ENCODE data around the gene SMIM1. TPM values are rescaled to one million over a fixed set of nuclear protein-coding genes. Genes with fewer than 3 reads are reported as not detected.

SMIM1 gene
- total and polyA plus RNA-seq, 9 of the 15 experiments (the other 6 are each of a cell fraction or from before 2014, with no cell fraction given): 2.3 to 125 (median 24.3) TPM

- TF ChIP-seq MAFF (IDR thresholded peaks at IDR 0.05; ENCODE audit: low read length) (no peak), ZNF23 (CRISPR knock-in tag; IDR thresholded peaks at IDR 0.05) (no peak), CREB5 (CRISPR knock-in tag; IDR thresholded peaks at IDR 0.05) (no peak), PTRF (tag; IDR thresholded peaks at IDR 0.05) (no peak), ZNF551 (CRISPR knock-in tag; IDR thresholded peaks at IDR 0.05) (no peak), RHOXF2B (CRISPR knock-in tag; conservative IDR thresholded peaks at IDR 0.05) (no peak), SRSF9 (IDR thresholded peaks at IDR 0.05; ENCODE audit: borderline replicate concordance, low read depth, low read length) (no peak), ZBED1 (IDR thresholded peaks at IDR 0.05) (no peak), ZEB2 (IDR thresholded peaks at IDR 0.05) (peak; percentile 84), MCM2 (IDR thresholded peaks at IDR 0.05; ENCODE audit: low read depth) (no peak), ZNF143 (CRISPR knock-in tag; IDR thresholded peaks at IDR 0.05) (no peak), THRAP3 (IDR thresholded peaks at IDR 0.05; ENCODE audit: borderline replicate concordance) (no peak), ZBTB2 (IDR thresholded peaks at IDR 0.05) (peak; percentile 53), CEBPB (tag; IDR thresholded peaks at IDR 0.05) (no peak), XRCC4 (IDR thresholded peaks at IDR 0.05; ENCODE audit: extremely low read depth, insufficient read depth, insufficient read length) (no peak), ZNF449 (CRISPR knock-in tag; IDR thresholded peaks at IDR 0.05) (peak; percentile 31; the same call in 1 of the 2 replicates), SRF (CRISPR knock-in tag; IDR thresholded peaks at IDR 0.05) (peak in 1 of 2 experiments; percentile 83; a peak in 1 of 4 replicates), FOXO4 (CRISPR knock-in tag; IDR thresholded peaks at IDR 0.05) (no peak), FIP1L1 (IDR thresholded peaks at IDR 0.05; ENCODE audit: low read depth, low read length, poor library complexity, severe bottlenecking) (no peak), CHD1 (IDR thresholded peaks at IDR 0.05; ENCODE audit: low read length) (no peak), MLX (CRISPR knock-in tag; conservative IDR thresholded peaks at IDR 0.05) (no peak; a peak in 1 of 4 replicates), ZBTB9 (CRISPR knock-in tag; IDR thresholded peaks at IDR 0.05) (peak; percentile 60; the same call in 1 of the 2 replicates)
Observed at GRCh38 chr1:3774946-3775489, 2.5 kb downstream of the SMIM1 start (continued).
